Activated T-cell treated with anti-CD3 and anti-CD28 coated beads, Interleukin-2, amount 50 U/mL, for 1 hour (primary cell): ENCODE data around the gene KLK8.
"Not testable (repeated sequence)": the region's sequence is repeated elsewhere in the genome, so short reads cannot be mapped to it uniquely, and the experiment has no call there.

Experiments
- DNase-seq: peaks from one replicate; pipeline ENCODE4 v3.0.0-alpha.2; 2020

Gene KLK8

DNA sequence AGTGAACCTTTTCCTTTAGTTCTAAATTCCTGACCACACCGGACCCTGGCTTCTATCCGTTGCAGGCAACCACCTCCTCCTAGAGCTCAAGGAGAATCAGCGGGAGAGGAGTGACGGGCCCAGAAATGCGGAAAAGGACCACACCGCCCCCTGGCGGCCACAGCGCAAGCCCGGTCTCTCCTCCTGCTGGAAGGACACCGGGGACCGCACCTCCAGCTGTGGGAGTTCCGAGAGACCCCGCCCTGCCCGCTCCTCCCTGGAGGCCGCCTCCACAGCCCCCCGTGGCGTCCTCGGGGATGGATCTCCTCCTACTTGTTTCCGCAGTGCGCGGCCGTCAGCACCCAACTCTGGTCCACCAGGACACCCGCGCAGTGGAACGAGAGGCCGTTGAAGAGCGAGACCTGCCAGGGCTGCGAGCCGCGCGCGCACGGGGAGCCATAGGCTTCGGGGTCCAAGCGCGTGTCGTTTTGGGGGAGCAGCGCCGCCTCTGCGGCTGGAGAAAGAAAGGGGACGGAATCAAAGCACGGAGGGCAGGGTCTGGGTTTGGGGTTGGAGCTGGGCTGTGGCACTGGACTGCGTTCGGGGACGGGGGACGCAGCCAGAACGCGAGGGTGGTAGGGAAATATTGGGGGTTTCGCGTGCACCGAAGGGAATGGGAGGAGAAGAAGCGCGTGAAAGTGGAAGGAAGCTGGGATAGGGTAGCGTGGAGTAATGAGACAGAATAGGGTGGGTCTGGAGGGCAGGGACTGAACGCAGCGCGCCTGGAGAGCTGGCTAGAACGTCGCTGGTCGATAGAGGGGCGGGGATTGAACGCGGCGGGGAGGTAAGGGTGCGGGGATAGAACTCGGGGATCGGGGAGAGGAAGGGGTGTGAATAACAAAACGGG, 15.6 kb upstream of the KLK8 start:
- DNase-seq, result peak; percentile 51

DNA sequence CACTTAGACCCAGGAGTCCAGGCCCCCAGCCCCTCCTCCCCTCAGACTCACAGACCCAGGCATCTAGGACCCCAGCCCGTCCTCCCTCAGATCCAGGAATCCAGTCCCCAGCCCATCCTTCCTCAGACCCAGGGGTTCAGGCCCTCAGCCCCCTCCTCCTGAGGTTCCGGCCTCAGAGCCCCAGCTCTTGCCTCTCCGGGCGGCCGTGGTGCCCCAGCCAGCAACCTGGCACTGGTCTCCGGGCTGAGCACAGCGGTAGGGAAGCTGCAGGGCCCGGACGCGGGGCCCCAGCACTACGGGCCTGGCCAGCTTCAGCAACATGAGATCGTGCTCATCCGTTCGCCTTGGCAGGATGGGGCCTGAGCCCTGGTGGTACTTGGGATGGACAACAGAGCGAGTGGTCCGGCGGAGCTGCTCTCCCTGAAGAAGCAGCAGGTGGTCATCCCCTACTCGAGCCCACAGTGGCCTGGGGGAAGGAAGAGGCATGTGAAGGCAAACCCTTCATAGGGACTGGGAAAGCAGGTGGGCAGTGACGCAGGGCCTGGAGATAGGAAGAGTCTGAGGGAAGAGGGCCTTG, 14.4 kb upstream of the KLK8 start:
- DNase-seq, result no peak

DNA sequence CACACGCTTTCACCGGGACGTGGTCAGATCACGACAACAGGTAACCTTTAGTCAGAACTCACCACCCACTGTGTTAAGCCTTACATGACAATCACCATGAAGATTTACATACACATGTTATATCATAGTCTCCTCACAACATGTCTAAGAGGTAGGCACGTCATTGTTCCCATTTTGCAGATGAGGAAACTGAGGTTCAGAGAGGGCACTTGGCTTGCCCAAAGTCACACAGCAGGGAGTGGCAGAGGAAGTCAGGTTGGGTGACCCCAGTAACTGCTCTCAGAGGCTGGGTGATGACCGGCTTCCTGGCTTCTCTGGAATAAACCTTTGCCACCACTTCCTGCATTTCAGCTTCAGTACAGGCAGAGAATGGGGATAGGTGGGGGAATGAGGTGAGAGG, 12.8 kb upstream of the KLK8 start:
- DNase-seq, result no peak

DNA sequence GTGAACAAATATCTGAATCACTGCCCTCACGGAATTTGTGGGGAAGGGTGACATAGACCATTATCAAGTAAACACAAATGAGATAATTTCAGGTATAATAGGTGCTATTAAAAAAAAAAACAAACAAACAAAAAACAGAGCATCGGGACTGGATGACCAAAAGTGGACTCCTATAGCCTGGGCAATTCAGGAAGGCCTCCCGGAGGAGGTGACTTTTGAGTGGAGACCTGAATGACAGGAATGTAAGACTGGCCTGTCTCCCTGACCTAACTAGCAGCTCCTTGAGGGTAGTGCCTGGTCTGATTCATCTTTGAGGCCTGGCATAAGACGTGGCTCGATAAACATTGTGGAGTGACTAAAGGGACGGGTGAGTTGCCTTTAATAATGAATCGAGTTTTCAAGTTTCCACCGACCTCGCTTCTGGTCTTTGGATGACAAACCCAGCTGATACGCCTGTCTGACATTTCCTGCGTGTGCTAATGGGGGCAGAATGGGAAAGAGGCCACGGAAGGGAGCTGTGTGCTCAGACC, 11.3 kb upstream of the KLK8 start:
- no peak for DNase-seq

DNA sequence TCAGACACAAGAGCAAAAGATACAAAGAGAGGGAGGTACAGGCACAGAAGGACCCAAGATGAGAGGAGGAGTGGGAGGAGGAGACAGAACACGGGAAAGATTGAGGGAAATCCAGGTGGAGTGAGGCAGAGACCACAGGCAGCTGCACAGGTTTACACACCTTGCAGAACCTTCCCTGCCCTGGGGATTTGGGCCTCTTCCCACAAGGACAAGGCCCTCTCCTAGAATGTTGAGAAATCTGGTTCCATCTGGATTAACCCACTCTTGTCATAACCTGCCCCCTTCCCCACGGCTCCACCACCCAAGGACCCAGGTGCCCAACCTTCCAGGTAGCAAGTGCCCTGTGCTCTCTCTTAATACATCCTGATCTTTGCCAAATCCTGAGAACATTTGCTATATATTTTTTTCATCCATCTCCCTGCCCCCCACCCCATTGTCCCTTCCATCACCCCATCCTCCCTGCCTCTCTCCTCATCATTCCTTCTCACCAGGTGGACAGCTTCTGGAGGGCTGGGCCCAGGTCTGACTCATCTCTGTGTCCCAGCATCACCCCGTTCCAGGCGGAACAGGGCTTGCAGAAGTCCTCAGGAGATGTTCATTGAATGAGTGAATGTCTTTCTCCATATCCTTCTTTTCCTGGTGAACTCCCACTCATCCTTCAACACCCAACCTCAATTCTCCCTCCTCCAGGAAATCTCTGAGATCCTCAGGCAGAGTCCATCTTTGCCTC, 8.8 kb upstream of the KLK8 start:
- no peak for DNase-seq

DNA sequence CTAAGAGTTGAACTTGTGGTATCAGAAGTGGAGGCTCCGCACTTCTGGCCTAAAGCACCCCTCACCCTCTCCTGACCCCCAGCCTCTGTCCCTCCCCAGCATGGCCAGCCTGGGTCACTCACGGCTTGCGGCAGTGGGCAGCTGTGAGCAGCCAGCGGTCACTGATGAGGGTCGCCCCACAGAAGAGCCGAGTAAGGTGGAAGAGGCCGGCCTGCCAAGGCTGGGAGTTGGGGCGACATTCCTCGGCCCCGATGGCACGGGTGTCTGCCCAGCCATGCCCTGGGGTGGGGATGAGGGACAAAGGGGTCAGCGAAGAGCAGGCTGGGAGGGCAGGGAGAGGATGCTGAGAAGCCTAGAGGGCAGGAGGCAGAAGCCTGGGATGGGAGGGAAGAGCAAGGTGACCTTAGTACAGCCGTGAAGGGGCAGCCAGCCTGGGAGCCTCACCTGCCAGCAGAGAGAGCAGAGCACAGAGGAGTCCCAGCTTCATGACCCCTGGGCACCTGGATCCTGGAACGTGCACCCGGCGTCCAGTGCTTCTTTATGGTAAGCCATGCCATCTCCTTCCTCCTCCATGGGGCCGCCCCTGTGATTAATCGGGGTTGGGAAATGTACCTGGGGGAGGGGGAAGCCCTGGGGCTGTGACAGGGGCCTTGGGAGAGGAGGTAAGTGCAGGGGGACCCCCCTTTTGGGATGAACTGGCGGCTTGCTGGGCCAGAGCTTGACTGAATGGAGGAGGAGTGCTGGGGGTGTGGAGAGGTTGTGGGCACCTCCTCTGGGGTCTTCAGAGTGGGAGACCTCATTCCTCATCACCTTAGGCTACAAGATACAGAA, 7.9 kb upstream of the KLK8 start:
- DNase-seq, result no peak

DNA sequence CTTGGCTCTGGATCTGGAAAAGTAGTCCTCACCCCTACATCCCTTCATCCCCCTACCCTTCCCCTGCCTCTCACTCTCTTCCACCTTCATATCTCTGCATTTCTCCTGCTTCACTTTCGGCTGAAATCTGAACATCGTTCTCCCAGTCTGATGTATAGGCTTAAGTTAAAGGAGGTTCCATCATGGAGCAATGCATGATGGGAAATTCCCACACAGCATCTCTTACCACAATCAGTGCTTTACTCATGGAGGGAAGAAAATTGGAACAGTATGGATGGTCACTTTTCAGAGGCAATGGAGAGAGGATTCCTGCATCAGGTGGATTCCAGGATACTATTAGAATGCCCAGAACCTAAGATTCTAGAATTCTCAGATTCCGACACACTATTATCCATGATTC, 6.1 kb upstream of the KLK8 start:
- no peak for DNase-seq

DNA sequence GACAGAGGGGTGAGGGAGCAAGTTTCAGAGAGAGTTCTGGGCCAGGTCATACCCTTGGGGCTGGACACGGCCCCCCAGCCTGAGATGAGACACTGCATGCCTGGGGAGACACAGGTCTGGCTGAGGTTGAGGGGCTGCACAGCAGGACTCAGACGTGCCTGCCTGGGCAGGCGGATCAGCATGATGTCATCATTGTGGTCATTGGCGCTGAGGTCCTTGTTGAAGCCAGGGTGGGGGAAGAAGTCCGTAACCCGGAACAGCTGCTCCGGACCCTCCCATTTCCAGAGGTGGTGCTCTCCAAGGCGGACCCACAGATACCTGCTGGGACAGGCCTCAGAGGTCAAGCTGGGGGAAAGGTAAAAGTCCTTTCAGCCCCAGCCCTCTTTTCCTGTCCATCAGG, 5.0 kb upstream of the KLK8 start:
- DNase-seq, result no peak

DNA sequence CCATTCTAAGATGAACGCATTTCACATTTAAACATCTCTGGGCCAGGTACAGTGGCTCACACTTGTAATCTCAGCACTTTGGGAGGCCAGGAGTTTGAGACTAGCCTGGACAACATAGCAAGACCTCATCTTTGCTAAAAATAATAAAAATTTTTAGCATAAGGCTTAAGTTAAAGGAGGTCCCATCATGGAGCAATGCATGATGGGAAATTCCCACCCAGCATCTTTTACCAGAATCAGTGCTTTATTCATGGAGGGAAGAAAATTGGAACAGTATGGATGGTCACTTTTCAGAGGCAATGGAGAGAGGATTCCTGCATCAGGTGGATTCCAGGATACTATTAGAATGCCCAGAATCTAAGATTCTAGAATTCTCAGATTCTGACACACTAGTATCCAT, 3.8 kb upstream of the KLK8 start:
- no peak for DNase-seq

DNA sequence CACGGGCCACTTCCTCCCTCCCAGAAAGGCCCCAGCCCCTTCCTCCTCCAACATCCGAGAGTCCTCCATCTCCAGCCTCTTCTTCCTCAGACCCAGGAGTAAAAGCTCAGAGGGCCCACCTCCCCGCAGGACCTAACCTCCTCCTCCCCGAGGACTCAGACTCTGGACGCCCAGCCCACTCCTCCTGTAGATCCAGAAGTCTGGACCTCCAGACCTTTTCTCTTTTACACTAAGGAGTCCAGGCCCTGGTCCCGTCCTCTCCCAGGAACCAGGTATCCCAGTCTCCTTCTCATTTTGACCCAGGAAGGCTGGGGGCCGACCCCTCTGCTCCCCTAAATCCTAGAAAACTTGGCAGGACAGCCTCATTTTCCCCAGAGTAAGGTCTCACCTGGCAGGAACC, 1.9 kb upstream of the KLK8 start:
- DNase-seq, result no peak

DNA sequence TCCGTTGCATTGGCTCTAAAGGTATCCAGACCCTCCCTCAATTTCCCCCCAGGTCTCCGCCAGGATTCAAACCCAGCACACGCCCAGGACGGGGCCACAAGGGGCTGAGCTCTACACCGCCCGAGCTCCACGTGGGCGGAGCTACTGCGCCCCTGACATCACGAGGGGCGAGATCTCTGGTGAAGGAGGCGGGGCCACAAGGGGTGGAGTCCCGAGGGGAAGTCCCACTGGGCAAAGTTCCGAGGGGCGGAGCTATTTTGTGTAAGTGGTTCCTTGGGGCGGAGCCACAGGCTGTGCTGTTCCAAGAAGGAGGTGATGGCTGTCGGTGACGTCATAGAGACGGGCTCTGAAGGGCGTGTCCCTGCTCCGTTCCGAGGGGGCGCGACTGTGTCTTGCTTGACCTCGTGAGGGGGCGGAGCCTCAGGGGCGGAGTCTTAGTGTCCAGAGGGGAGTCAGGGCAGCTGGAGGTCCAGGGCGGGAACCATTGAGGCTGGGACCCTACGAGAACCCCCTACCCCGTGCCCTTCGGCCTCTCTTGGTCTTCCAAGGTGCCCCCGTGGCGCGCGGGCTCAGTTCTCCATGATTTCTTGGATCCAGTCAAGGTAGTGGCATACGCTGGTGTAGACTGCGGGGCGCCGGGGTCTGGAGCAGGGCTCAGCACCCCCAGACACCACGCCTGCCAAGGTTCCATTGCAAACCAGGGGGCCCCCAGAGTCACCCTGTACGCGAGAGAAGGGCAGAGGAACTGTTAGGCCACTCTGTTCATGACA, 1.3 kb upstream of the KLK8 start:
- no peak for DNase-seq

DNA sequence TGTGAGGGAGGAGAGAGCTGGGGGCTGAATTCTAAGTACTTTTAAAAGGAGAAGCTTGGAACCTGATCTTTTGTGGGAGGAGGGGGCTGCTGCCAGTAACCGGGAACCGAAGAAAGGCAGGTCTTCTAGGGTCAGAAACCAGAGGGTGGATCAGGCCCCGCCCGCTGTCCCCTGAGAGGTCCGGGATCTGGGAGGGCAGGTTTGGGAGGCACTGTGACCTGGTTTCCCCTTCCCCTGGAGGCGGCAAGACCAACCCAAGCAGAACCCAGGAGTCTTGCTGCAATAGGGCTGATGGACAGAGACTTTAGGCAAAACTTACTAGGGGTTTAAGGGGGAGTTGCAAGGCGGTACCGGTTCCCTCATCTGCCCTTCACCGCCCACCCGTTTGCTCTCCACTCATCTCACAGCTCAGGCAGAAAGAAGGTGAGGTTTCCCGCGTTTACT, 707 bp upstream of the KLK8 start:
- DNase-seq, result no peak

DNA sequence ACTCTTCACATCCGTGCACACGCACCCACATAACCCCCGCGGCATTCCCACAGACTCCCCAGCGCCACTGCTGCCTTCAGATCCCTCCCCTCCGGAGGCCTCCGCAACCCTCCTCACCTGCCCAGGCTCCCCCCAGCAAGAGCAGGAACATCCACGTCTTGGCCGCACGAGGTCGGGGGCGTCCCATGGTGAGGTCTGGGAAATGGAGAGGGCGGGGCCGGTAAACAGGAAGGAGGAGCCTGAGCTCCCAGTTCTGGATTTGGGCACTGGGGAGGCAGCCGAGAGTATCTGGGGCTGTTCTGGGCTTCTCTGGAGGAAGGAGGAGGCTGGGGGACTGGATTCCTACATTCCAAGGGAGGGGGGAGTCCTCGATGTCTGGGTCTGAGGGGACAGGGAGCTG, 423 bp downstream of the KLK8 start:
- no peak for DNase-seq

DNA sequence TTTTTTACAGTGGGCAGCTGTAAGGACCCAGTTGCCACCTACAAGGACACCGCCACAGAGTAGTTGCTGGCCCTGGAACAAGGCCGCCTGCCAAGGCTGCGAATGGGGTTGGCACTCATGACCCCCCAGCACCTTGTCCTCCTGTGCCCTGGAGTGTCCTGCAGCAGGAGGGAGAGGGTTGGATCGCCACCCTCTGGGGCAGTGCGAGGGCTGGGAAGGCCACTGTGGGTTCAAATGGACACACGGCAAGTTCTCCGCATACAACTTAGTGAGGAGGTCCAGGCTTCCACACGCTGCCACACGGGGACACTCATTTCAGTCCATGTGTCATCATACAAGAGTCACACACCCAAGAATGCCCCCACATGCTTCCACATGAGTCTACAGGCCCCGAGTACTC, 978 bp downstream of the KLK8 start:
- DNase-seq, result no peak

DNA sequence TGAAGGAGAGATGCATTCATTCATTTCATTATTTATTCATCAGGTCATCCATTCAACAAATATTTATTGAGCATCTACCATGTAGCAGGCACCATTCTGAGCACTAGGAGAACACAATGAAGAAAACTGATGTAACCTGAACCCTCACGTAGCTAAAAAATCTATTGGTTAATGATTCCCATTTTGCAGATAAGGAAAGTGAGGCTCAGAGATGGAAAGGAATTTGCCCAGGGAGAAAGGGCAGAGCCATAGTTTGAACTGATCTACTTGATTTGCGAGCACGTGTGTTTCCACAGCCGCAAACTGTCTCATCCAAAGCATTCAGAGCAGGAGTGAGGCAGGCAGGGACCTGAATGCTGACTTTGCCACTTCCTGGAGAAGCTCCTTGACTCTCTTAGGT, 2.7 kb downstream of the KLK8 start:
- no peak for DNase-seq

DNA sequence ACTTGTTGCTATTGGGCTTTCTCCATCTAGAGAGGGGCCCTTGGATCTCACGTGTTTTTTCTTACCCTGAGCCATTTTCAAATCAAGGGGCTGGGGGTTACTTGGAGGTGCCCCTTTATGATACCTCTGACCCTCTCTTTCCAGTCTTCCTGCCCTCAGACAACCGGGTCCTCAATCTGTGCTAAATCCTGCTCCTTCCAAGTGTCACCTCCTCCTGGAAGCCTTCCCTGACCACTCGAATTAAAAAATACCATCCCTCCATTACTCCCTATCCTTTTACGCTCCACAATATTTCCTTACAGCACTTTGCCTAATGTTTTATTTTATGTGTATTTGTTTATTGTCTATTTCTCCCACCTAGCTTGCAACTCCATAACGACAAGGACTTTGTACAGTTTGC, 3.3 kb downstream of the KLK8 start:
- no peak for DNase-seq

DNA sequence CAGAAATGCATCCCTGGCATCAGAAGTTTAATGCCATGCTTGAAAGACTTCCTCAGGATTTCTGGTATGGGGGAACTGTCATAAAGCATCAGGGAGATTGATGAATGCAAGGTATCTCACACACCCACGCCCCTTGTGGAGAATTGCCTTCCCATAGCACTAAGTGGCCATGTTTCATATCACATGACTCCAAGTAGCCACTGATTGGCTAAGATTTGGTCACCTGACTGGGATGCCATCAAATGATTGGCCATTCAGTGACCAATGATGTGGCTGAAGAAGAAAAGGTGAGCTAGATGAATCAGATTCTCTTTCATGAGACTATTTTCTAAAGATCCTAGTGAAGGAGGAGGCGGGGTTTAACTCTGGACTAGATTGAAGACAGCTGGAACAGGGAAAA, 7.3 kb downstream of the KLK8 start:
- no peak for DNase-seq

DNA sequence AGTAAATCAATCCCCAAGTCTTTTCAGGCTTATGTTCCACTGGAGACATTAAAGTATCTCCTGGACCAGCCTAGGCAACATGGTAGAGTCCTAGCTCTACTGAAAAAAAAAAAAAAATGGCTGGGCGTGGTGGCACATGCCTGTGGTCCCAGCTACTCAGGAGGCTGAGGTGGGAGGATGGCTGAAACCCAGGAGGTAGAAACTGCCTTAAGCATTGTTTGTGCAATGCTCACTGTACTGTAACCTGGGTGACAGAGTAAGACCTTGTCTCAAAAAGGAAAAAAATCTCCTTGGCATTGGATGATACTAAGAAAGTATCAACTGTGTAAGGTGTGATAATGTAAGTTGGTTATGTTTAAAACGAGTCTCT, 8.8 kb downstream of the KLK8 start:
- DNase-seq, result no peak

DNA sequence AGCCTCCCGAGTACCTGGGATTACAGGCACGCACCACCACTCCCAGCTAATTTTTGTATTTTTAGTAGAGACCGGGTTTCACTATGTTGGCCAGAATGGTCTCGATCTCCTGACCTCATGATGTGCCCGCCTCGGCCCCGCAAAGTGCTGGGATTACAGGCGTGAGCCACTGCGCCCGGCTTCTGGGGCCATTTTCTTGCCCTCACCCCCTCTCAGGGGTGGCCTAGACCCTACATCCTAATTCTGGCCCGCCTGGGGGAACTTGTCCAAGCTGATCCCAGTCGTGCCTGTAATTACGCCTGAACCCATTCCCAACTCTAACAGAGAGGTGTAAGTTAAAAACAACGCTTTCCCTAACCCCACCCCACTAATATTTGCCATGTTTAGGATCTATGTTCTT, 17.0 kb downstream of the KLK8 start:
- DNase-seq, result not testable (repeated sequence)

DNA sequence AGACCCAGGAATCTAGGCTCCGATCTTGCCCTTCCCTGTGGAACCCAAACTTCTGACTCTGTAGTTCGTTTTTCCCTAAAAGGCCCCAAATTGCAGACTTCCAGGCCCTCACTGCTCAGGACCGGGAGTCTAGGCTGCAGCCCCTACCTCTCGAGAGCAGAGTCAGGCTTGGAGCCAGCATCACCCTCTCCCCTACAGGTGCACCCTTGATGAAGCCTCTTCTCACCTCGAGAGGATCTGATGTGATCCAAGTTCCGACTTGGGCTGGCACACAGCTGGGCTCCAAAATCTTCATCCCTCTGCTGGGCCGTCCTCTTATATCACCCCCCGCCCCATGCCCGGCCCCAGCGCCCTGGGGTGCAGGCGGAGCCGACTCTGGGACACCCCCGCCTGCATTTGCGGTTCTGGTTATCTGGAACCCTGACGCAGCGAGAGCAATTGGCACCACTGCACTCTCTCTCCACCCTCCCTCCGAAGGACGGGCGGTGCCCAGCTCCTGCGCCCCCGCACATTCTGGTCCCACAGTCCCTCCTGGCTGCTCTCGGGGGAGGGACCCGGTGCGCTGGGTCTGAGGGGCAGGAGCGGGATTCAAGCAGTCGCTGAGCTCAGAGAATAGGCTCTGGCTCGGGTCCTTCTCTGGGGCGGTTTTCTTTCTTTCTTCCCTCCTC, 17.6 kb downstream of the KLK8 start, which contains the start of gene KLK7:
Gene KLK7, minus strand, starts transcription at position 293 of the 668 bp plus-strand sequence. CDS start 1,518 bp downstream, outside the sequence.
- DNase-seq, result no peak

DNA sequence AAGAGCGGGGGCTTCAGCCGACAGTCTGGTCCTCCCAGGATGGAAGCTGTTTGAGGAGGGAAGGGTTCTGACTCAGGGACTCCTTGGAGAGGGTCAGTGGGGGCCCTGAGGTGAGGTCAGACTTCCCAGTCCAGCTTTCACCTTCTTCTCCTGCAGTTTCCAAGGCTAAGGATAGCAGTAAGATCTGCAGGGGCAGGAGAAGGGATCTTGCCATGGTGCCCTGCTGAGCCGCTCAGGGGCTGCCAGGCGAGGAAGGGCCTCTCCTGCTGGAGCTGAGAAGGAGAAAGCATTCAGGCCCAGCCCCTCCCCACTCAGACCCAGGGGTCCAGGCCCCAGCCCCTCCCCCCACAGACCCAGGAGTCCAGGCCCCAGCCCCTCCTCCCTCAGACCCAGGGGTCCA, 19.2 kb downstream of the KLK8 start:
- DNase-seq, result no peak
